Measurements from ENCODE around the gene GALNT1.
"Not testable (repeated sequence)": the region's sequence is repeated elsewhere in the genome, so short reads cannot be mapped to it uniquely, and the experiment has no call there.

GRCh38 chr18:35555538-35555937, 26.0 kb upstream of the GALNT1 start:
- not testable (repeated sequence) for TF ChIP-seq CTCF, POLR2A, EP300 (IDR thresholded peaks at IDR 0.05)

Measured in gastroesophageal sphincter (tissue), 3 donors.